IPS-18c (cell line): ENCODE results near the gene EEF1A2.

Source experiments
- H3K4me3 ChIP-seq: 2 replicates; pipeline ENCODE4 v1.7.0; 2013; ENCODE audit warnings: low read depth, mild to moderate bottlenecking, low read length, moderate library complexity; ENCODE audit not compliant: insufficient read depth
- H3K9me3 ChIP-seq: one replicate; pipeline ENCODE4 v1.6.1; 2013; ENCODE audit warnings: mild to moderate bottlenecking, low read length, moderate library complexity; ENCODE audit not compliant: control insufficient read depth, insufficient read depth

Gene EEF1A2

GRCh38 chr20:63469713-63470101 lies 29.2 kb downstream of the EEF1A2 start:
- no peak overlapping the region; the same call in 1 of the 2 replicates for H3K4me3 ChIP-seq
- peaks cover 2% of the 10 kb centered on the region for H3K9me3 ChIP-seq

- Histone ChIP-seq H3K4me3 (no peak overlapping the region), H3K9me3 (peaks cover 2% of the 10 kb centered on the region)
These were observed 29.7 kb downstream of the EEF1A2 start for GRCh38 chr20:63469019-63469712.

- peaks cover 2% of the 10 kb centered on the region for H3K9me3 ChIP-seq
- H3K4me3 ChIP-seq = no peak overlapping the region
These were observed 30.5 kb downstream of the EEF1A2 start for GRCh38 chr20:63468421-63468820.

GRCh38 chr20:63467294-63468083 lies 31.4 kb downstream of the EEF1A2 start:
- Histone ChIP-seq H3K4me3 (no peak overlapping the region), H3K9me3 (no peaks in the 10 kb centered on the region)

- no peak overlapping the region for H3K4me3 ChIP-seq
- no peaks in the 10 kb centered on the region for H3K9me3 ChIP-seq
These were observed 32.0 kb downstream of the EEF1A2 start for GRCh38 chr20:63466861-63467260.

- Histone ChIP-seq H3K9me3 (no peaks in the 10 kb centered on the region), H3K4me3 (no peak overlapping the region)
These were observed 32.5 kb downstream of the EEF1A2 start for GRCh38 chr20:63466250-63466825.

GRCh38 chr20:63465380-63466249 lies 33.3 kb downstream of the EEF1A2 start:
- Histone ChIP-seq H3K4me3 (no peak overlapping the region), H3K9me3 (no peaks in the 10 kb centered on the region)

GRCh38 chr20:63464289-63464635 lies 34.6 kb downstream of the EEF1A2 start:
- H3K9me3 ChIP-seq = no peaks in the 10 kb centered on the region
- no peak overlapping the region for H3K4me3 ChIP-seq

GRCh38 chr20:63463400-63464288 lies 35.2 kb downstream of the EEF1A2 start:
- no peaks in the 10 kb centered on the region for H3K9me3 ChIP-seq
- H3K4me3 ChIP-seq = no peak overlapping the region

- H3K4me3 ChIP-seq = no peak overlapping the region
- H3K9me3 ChIP-seq = no peaks in the 10 kb centered on the region
These were observed 36.6 kb downstream of the EEF1A2 start for GRCh38 chr20:63462244-63462643.

- H3K4me3 ChIP-seq = no peak overlapping the region
- no peaks in the 10 kb centered on the region for H3K9me3 ChIP-seq
These were observed 37.6 kb downstream of the EEF1A2 start for GRCh38 chr20:63461104-63461763.

GRCh38 chr20:63459070-63459380 lies 39.9 kb downstream of the EEF1A2 start:
- Histone ChIP-seq H3K4me3 (no peak overlapping the region), H3K9me3 (no peaks in the 10 kb centered on the region)

- H3K4me3 ChIP-seq = no peak overlapping the region
- no peaks in the 10 kb centered on the region for H3K9me3 ChIP-seq
These were observed 40.5 kb downstream of the EEF1A2 start for GRCh38 chr20:63458170-63459069.

- Histone ChIP-seq H3K9me3 (no peaks in the 10 kb centered on the region), H3K4me3 (no peak overlapping the region)
These were observed 41.1 kb downstream of the EEF1A2 start for GRCh38 chr20:63457737-63458136.

- Histone ChIP-seq H3K4me3 (no peak overlapping the region), H3K9me3 (no peaks in the 10 kb centered on the region)
These were observed 42.2 kb downstream of the EEF1A2 start for GRCh38 chr20:63456429-63457284.
